HepG2 (cell line): ENCODE measurements around the gene GPLD1. TPM values are rescaled to one million over a fixed set of nuclear protein-coding genes. Genes with fewer than 3 reads are reported as not detected.
A peak's percentile ranks its signal among the peaks of the same experiment; 100 is the strongest.

Experiments used
- AGO1 ChIP-seq: fragments of 200-400 bp; formaldehyde crosslinking; IDR thresholded peaks from 2 replicates; pipeline ENCODE4 v1.6.1; 2017; ENCODE audit warnings: mild to moderate bottlenecking, low read depth, low read length, moderate library complexity; ENCODE audit not compliant: poor library complexity, severe bottlenecking
- BCL6 ChIP-seq: IDR thresholded peaks from 2 replicates; pipeline ENCODE4 v1.6.1; 2016; ENCODE audit warnings: missing genetic modification reagents, missing compliant biosample characterization
- CEBPB ChIP-seq: IDR thresholded peaks from 2 replicates; pipeline ENCODE4 v1.6.1; 2011; ENCODE audit warnings: low read depth, low read length, improper control_type of control experiment, borderline replicate concordance
- CREBL2 ChIP-seq: sonication (generic); formaldehyde crosslinking; IDR thresholded peaks from 2 replicates; pipeline ENCODE4 v1.8.1; 2023; ENCODE audit warnings: missing genetic modification reagents, mild to moderate bottlenecking, borderline replicate concordance
- DR1 ChIP-seq: sonication (generic); formaldehyde crosslinking; IDR thresholded peaks from 2 replicates; pipeline ENCODE4 v1.8.0; 2021; ENCODE audit warnings: mild to moderate bottlenecking, missing genetic modification reagents, inconsistent platforms
- GPN1 ChIP-seq: sonication (generic); formaldehyde crosslinking; IDR thresholded peaks from 2 replicates; pipeline ENCODE4 v1.5.1; 2020; ENCODE audit warnings: missing genetic modification reagents, borderline replicate concordance
- HOXA7 ChIP-seq: sonication (generic); formaldehyde crosslinking; IDR thresholded peaks from 2 replicates; pipeline ENCODE4 v1.8.1; 2022; ENCODE audit warnings: mild to moderate bottlenecking, missing genetic modification reagents, moderate library complexity
- KDM1A ChIP-seq: IDR thresholded peaks from 2 replicates; pipeline ENCODE4 v1.6.1; 2016; ENCODE audit warnings: missing compliant biosample characterization
- KDM3A ChIP-seq: IDR thresholded peaks from 2 replicates; pipeline ENCODE4 v1.6.1; 2018; ENCODE audit warnings: low read depth, missing compliant biosample characterization
- KLF11 ChIP-seq: IDR thresholded peaks from 2 replicates; pipeline ENCODE4 v1.6.1; 2016; ENCODE audit warnings: missing compliant biosample characterization
- PATZ1 ChIP-seq: sonication (generic); formaldehyde crosslinking; IDR thresholded peaks from 2 replicates; pipeline ENCODE4 v1.4.0; 2020; ENCODE audit warnings: missing genetic modification reagents
- PBX3 ChIP-seq: sonication (generic); formaldehyde crosslinking; IDR thresholded peaks from 2 replicates; pipeline ENCODE4 v1.8.1; 2023; ENCODE audit warnings: missing genetic modification reagents, inconsistent platforms, borderline replicate concordance
- RFXAP ChIP-seq: sonication (generic); formaldehyde crosslinking; IDR thresholded peaks from 2 replicates; pipeline ENCODE4 v1.4.0; 2020; ENCODE audit warnings: missing genetic modification reagents, borderline replicate concordance
- SP2 ChIP-seq: sonication (generic); formaldehyde crosslinking; IDR thresholded peaks from 2 replicates; pipeline ENCODE4 v1.5.1; 2020; ENCODE audit warnings: mild to moderate bottlenecking, missing genetic modification reagents
- SP4 ChIP-seq: sonication (generic); formaldehyde crosslinking; IDR thresholded peaks from 2 replicates; pipeline ENCODE4 v1.8.1; 2023; ENCODE audit warnings: mild to moderate bottlenecking, missing genetic modification reagents
- TFDP2 ChIP-seq: sonication (generic); formaldehyde crosslinking; IDR thresholded peaks from 2 replicates; pipeline ENCODE4 v1.4.0; 2020; ENCODE audit warnings: missing genetic modification reagents
- ZHX1 ChIP-seq: sonication (generic); formaldehyde crosslinking; IDR thresholded peaks from 2 replicates; pipeline ENCODE4 v1.8.1; 2022; ENCODE audit warnings: low read depth, mild to moderate bottlenecking, missing genetic modification reagents
- ZNF10 ChIP-seq: sonication (generic); formaldehyde crosslinking; IDR thresholded peaks from 2 replicates; pipeline ENCODE4 v1.4.0; 2020; ENCODE audit warnings: mild to moderate bottlenecking, low read depth, missing genetic modification reagents, borderline replicate concordance
- ZNF430 ChIP-seq: sonication (generic); formaldehyde crosslinking; IDR thresholded peaks from 2 replicates; pipeline ENCODE4 v1.9.0; 2021; ENCODE audit warnings: mild to moderate bottlenecking, missing genetic modification reagents
- ZNF431 ChIP-seq: sonication (generic); formaldehyde crosslinking; IDR thresholded peaks from 2 replicates; pipeline ENCODE4 v1.9.0; 2022; ENCODE audit warnings: missing genetic modification reagents, low read depth, mild to moderate bottlenecking, borderline replicate concordance
- ZNF569 ChIP-seq: sonication (generic); formaldehyde crosslinking; IDR thresholded peaks from 2 replicates; pipeline ENCODE4 v1.5.0; 2020; ENCODE audit warnings: mild to moderate bottlenecking, missing genetic modification reagents, moderate library complexity, borderline replicate concordance
- ZNF761 ChIP-seq: sonication (generic); formaldehyde crosslinking; conservative IDR thresholded peaks from 2 replicates; pipeline ENCODE4 v1.4.0; 2020; ENCODE audit warnings: mild to moderate bottlenecking, missing genetic modification reagents
- polyA plus RNA-seq, 8 experiments: library from polyadenylated mRNA; depleted of rRNA in 3 of 8; stranded (reverse) in 7 of 8; unstranded in 1 of 8; fragments of >200 nt; fragmentation: Illumina TruSeq in 4 of 8; extraction: Trizol in 4 of 8; gene quantifications; 2 replicates each; pipeline versions ENCODE4 v1.2.1 to v1.2.3, GENCODE V29; 2011 to 2016; ENCODE audit warnings: low read depth in 4 of 8, missing spikeins in 1 of 8, mixed read lengths in 1 of 8; ENCODE audit not compliant: insufficient read depth in 1 of 8
- total RNA-seq, 5 experiments: library from RNA; depleted of rRNA; stranded (reverse); fragments of >200 nt; fragmentation: Illumina TruSeq; extraction: Trizol; gene quantifications; 2 replicates each; pipeline ENCODE4 v1.2.3, GENCODE V29; 2016; ENCODE audit warnings: low read depth in 1 of 5

GPLD1 gene
- total and polyA plus RNA-seq, 2 of the 13 experiments (the other 11 are each of a cell fraction or from before 2014, with no cell fraction given): 6.2 to 7.6 TPM

- TF ChIP-seq PBX3 (CRISPR knock-in tag) (no peak), CREBL2 (CRISPR knock-in tag) (peak; percentile 50; the same call in 1 of the 2 replicates), AGO1 (peak; percentile 78), BCL6 (CRISPR knock-in tag) (peak; percentile 57), TFDP2 (peak; percentile 38; the same call in 1 of the 2 replicates), KLF11 (CRISPR knock-in tag) (no peak), CEBPB (no peak), GPN1 (no peak; the same call in none of the 2 replicates), HOXA7 (CRISPR knock-in tag) (peak; percentile 75; the same call in 1 of the 2 replicates), ZNF569 (CRISPR knock-in tag) (no peak), ZNF761 (CRISPR knock-in tag) (peak; percentile 99), PATZ1 (CRISPR knock-in tag) (no peak), SP2 (CRISPR knock-in tag) (peak; percentile 68), ZNF430 (CRISPR knock-in tag) (peak; percentile 95), KDM1A (CRISPR knock-in tag) (no peak), KDM3A (CRISPR knock-in tag) (peak; percentile 74), ZNF10 (no peak), RFXAP (peak; percentile 96), SP4 (CRISPR knock-in tag) (peak; percentile 90), ZNF431 (peak; percentile 59; the same call in 1 of the 2 replicates), DR1 (peak; percentile 82), ZHX1 (CRISPR knock-in tag) (peak; percentile 86; the same call in 1 of the 2 replicates)
Observed at GRCh38 chr6:24402697-24403500, 86.5 kb downstream of the GPLD1 start, which contains the start of gene MRS2 (continued).
